H1 (cell line): Measurements from ENCODE around the gene SLC25A26.

ENCODE experiments used
- CTCF ChIP-seq, 3 experiments: IDR thresholded peaks; 1 replicate in 2 of 3; 2 replicates in 1 of 3; pipeline versions ENCODE4 v1.5.1 to v1.6.1; 2011; ENCODE audit warnings: low read length in 3 of 3, mild to moderate bottlenecking in 3 of 3, inconsistent platforms in 2 of 3, low read depth in 1 of 3, moderate library complexity in 1 of 3; ENCODE audit not compliant: insufficient read depth in 1 of 3; ENCODE audit errors: control extremely low read depth in 1 of 3
- E2F6 ChIP-seq: IDR thresholded peaks from 2 replicates; pipeline ENCODE4 v1.6.1; 2012; ENCODE audit warnings: inconsistent platforms
- MAFK ChIP-seq: IDR thresholded peaks from 2 replicates; pipeline ENCODE4 v1.6.1; 2012; ENCODE audit warnings: low read depth, mild to moderate bottlenecking, improper control_type of control experiment, low read length
- POLR2A ChIP-seq, 2 experiments: IDR thresholded peaks; 1 replicate in 1 of 2; 2 replicates in 1 of 2; pipeline ENCODE4 v1.6.1; 2011; ENCODE audit warnings: low read depth in 2 of 2, low read length in 2 of 2, mild to moderate bottlenecking in 2 of 2; ENCODE audit errors: control extremely low read depth in 1 of 2
- POLR2AphosphoS5 ChIP-seq: IDR thresholded peaks from 2 replicates; pipeline ENCODE4 v1.6.1; 2011; ENCODE audit warnings: low read depth, low read length
- TEAD4 ChIP-seq: IDR thresholded peaks from 2 replicates; pipeline ENCODE4 v1.6.1; 2012; ENCODE audit warnings: low read depth, low read length, inconsistent platforms, mixed read lengths
- ZNF274 ChIP-seq: IDR thresholded peaks from 2 replicates; pipeline ENCODE4 v1.7.0; 2012; ENCODE audit warnings: low read length, borderline replicate concordance; ENCODE audit errors: extremely low read depth
- TF ChIP-seq, protein P1 (sequence below): IDR thresholded peaks from 2 replicates; pipeline ENCODE4 v1.6.1; 2012; ENCODE audit warnings: inconsistent platforms

DNA sequence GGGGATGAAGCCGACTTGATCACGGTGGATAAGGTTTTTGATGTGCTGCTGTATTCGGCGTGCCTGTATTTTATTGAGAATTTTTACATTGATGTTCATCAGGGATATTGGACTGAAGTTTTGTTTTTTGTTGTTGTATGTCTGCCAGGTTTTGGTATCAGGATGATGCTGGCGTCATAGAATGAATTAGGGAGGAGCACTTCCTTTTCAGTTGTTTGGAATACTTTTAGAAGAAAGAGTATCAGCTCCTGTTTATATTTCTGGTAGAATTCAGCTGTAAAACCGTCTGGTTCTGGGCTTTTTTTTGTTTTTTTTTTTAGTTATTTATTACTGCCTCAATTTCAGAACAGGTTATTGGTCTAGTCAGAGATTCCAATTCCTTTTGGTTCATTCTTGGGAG is 93.7 kb downstream of the SLC25A26 start:
- TF ChIP-seq, protein P1, sequence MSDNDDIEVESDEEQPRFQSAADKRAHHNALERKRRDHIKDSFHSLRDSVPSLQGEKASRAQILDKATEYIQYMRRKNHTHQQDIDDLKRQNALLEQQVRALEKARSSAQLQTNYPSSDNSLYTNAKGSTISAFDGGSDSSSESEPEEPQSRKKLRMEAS, result no peak
- TF ChIP-seq CTCF (IDR thresholded peaks at IDR 0.05; ENCODE audit: control extremely low read depth in 1 of 3, insufficient read depth in 1 of 3, low read depth in 1 of 3, low read length in 3 of 3) (no peak), POLR2AphosphoS5 (no peak), ZNF274 (no peak), TEAD4 (no peak), POLR2A (IDR thresholded peaks at IDR 0.05; ENCODE audit: control extremely low read depth in 1 of 2, low read depth in 2 of 2, low read length in 2 of 2) (no peak), MAFK (no peak), E2F6 (no peak)
